Stimulated activated CD8-positive, alpha-beta memory T cell treated with anti-CD3 and anti-CD28 coated beads, Interleukin-15, amount 100 ng/mL, for 48 hours (primary cell): ENCODE results near the gene DSG3.

Experiments used
- DNase-seq, 2 donors: peaks; one replicate each; pipeline ENCODE4 v3.0.0-alpha.2; 2020; ENCODE audit warnings: low read depth in 2 of 2

Gene DSG3

DNA sequence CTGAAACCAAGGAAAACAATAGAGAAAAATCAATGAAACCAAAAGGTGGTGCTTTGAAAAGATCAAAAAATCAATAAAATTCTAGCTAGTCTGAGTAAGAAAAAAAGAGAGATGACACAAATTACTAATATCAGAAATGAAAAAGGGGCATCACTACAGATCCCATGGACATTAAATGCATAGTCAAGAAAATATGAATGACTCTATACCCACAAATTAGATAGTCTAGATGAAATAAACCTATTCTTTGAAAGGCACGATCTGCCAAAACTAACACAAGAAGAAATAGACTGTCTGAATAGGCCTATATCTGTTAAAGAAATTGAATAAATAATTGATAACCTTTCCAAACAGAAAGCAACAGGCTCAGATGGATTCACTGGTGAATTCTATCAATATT lies 15.2 kb upstream of the DSG3 start:
- no peak for DNase-seq

DNA sequence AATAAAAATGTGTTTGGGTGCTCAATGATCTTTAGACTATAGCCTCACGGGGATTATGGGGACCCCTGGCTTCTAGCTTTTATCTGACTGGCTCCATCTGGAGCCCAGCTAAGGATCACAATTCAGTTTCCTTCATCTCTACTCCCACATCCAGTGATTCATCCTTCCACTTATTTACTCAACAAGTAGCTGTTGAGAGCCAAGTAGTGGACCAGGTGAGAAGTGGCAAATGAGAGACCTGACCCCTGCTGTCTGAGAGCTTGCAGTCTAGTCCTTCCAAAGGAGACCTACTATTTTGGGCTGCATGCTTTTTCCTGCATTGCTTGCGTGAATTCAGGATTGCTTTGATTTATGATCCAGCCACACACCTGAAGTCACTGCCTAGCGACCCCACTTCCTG lies 10.7 kb upstream of the DSG3 start:
- no peak for DNase-seq

DNA sequence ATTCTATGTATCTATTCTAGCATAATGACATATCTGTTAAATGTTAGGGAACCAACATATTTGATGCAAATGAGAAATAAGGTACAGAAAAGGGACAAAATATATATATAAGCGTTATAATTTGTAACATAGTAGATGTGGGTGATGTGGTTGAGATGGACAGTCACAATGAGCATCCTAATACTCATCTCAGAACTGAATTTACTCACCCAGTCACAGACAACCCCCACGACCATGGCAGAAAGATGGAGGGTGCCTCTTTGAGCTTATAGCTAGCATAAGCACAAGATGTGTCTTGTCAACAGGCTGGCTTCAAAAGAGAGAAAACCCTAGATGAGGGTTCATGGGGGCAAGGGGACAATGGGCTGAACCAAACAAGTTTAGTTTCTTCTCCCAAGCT lies 9.1 kb upstream of the DSG3 start:
- DNase-seq: no peak

DNA sequence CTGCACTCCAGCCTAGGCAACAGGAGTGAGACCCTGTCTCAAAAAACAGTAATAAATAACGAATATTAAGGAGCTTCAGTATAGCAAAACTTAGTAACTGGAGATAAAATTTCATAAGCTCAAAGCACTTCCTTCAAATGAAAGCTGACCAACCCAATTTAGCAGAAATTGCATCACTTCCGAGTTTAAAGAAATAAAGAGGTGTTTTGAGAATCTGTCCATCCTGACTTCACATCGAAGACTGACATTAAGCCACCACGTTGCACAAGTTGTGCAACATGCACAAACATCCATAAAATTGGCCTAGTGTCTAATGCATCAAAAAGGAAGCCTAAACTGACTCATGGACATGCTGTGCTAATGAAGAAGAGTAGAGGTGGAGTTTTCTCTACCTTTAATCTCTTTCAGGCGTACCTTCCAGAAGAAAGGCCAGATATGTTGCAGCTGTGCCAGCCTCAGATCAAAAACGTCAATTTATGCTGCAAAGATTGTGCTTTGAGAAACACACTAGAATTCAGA lies 7.7 kb upstream of the DSG3 start:
- DNase-seq: no peak

DNA sequence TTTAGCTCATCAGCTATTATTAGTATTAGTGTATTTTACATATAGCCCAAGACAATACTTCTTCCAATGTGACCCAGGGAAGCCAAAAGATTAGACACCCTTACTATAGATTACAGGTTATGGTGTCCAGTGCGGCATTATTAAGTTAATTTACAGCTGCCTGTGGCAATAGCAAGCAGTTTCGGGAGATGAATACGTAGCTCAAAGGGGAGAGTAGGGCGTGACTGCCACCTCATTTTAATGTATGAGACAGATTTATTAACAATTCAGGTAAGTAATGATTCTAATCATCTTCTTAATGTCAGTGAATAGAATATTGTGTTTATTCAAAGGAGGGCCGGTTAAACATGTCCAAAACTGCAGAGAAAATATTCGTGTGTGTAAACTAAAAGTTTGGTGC lies 6.8 kb upstream of the DSG3 start:
- DNase-seq: no peak

DNA sequence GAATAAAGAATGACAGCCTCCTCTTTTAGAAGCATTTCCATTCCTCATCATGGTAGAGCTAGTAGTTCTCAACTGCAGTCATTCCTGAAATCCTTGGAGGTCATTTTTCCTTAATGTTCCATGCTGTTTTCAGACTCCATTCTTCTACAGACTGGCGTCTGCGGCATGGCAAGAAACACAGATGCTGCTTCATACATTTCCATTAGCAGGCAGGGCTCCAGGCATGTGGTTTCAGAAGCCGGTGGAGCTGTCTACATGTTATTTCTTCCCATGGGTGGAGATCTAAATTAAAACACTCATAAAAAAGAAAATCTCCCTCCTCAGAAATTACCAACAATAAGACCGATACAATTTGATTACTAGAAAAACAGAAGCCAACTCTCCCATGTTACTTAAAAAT lies 6.0 kb upstream of the DSG3 start:
- no peak for DNase-seq

DNA sequence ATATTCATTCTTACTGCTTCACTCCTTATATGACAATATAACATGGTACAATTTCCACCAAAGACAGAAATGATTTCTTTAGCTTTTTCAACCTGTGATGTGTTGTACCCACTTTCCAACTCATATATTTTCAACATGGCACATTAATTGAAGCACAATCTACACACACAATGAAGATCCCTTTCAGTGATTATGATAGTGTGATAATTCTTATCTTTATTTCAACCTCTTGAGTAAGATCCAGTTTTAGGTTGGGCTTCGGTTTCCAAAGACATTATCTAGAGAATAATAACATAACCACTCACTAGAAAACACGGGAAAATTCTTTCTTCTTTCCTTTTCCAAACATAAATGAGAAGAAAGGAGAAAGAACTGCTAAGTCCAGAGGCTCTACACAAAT lies 3.4 kb upstream of the DSG3 start:
- no peak for DNase-seq

DNA sequence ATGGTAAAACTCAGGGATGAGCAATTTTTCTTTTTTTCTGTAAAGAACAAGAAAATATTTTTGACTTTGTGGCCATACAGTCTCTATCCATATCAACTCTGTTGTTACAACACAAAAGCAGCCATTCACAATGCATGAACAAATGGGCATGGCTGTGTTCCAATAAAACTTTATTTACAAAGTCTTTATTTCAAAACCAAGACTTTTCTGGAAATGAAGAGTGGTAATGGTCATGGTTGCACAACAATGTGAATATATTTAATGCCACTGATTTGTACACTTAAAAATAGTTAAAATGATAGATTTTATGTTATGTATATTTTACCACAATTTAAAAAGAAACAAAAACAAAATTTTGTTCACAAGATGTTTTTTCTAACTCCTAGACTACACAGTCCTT lies 1.6 kb upstream of the DSG3 start:
- DNase-seq: no peak

DNA sequence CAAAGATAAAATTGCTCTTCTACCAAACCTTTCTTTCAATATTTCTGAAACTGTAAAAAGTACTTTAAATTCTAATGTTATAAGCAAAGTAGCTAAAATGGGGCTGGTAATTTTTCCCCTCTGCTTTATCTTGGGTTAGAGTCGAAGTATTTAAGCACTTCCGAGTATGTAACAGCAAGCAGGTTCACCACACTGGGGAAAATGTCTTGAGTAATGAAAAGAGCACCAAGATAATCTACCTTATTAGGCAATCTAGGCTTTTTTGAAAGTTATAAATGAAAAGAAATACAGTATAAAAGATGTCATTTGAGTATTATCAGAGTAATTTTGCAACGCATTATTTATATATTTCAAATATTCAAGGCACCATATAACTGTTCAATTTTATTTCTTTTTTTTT lies 687 bp upstream of the DSG3 start:
- DNase-seq: no peak

DNA sequence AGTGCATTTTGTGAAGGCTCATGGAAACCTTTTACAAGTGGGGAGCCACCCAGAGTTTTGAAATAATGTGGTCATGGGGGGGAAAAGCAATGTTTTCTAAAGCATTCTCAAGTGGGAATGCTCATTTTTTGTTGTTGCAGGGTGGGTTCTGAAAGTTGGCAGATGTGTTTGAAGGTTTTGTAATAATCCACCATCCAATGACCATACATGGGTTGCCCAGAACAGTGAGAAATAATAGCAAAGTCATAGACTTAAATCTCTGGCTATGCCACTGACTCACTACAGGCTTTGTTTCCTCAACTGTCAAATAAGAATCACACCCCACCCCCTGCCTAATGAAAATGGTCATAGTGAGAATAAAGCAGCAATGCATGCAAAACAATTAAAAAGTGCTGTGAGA lies 2.9 kb downstream of the DSG3 start:
- DNase-seq: no peak

DNA sequence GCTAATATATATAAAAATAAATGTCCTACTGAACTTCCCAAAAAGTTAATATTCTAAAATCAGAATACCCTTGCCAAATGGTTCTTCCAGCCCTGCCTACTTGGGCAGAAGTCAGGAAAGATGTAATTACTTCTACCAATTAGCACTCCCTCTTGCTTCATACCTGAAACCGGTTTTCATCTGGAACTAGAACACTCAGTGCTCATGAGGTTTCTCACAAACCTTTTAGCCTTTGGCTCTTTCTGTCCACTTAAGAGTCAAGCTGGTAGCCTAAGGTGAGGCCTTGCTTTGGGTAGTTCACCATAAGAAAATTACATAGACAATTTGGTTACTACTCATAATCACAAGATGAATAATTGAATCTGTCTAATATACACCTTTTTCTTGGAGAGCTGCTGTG lies 4.1 kb downstream of the DSG3 start:
- no peak for DNase-seq

DNA sequence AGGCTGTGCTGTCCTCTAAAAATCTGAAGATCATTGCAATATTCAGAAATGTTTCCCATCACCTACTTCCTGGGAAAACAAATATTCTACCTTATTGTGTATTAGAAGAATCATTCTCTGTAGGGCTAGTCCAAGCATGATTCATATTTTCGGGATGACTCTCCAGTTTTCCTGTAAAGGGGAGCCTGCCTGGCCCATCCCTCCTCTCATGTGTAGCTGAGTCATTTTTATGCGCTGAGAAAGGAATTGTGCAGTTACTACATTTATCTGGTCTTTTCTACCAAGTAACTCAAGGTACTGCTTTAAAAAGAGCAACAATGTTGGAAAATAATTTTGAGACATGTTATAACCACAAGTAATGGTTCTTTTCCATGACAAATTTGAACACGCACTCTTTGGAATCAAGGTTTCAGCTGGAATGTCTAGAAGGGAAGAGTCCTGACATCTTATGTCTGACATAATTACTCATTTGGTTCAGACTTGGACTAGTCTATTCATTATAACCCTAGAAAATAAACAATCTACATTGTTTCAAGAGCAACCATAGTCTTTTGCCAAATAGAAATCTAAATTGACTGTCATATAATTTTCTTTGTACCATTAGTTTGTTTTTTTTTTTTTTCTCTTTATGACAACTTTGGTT lies 6.6 kb downstream of the DSG3 start:
- DNase-seq: no peak

DNA sequence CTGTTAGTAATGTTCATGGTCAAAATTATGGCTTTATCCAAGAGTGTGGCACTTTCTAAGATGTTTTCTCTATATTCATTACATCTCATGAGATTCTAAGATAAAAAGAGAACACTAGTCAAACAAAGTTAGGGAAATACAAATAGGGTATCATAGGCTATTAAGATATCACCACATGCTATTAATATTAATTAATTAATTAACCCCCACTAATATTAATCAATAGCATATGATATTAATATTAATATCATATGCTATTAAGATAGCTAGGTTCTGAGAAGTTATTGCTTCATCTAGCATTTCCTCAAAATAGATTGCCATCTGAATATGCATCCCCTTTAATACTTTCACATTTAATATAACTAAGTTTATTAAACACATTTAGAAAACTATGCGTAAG lies 22.1 kb downstream of the DSG3 start:
- DNase-seq: no peak

DNA sequence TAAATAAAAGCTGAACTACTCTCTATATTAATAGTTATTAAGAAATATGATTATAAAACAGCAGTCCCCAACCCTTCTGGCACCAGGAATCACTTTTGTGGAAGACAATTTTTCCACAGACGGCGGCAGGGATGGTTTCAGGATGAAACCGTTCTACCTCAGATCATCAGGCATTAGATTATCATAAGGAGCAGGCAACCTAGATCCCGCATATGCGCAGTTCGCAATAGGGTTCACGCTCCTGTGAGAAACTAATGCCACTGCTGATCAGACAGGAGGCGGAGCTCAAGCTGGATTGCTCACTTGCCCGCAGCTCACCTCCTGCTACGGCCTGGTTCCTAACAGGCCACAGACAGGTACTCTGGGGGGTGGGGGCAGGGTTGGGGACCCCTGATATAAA lies 31.1 kb downstream of the DSG3 start:
- DNase-seq: no peak

DNA sequence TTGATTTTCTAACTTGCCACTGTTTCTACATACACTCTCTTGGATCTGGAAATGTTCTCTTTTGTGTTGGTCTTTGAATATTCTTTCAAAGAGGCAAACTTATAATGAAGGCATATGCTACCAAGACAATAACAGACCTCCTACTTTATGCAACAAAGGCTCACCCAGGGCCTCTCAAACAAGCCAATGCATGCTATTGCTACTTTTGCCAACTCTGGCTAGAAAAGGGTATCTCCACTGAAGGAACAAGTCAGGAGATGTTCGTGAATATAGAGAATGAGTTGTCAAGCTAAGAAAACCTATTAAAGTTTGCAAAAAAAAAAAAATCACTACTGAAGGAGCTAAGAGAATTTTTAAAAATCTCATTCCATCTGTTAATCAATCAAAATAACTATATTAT lies 34.5 kb downstream of the DSG3 start:
- no peak for DNase-seq

DNA sequence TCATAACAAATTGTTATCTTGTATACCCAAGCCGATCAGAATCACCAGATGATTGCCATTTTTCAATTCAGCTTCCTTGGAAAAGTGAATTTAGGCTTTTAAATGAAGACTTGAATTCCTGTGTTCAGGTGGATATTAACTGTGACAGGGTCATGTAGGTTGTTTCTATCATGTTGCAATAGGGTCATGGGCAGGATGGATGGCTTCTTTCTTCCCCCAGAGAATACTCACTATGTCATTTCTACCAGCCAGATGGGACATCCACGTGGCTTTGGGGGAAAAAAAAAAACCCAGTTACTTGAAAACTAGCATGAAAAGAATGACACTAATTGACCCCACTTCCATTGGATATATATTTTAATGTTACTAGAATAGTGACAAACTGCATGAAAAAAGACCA lies 35.9 kb downstream of the DSG3 start:
- DNase-seq: no peak

DNA sequence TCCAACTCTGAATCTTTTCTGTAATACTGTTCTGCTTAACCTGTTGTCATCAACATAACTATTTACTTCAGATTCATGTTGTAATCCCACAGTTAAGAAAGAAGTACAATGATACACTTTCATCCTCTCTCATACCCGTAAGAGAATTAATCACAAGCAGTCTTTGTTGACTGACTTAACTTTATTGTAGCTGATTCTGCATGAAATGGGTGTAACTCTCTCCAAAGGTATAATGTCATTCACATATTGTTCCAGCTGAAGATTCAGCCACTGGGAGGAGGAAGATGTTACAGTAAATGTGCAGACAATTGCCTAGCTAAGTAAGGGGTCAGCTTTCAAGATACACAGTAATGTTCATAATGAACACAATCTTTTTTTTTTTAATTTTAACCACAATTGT lies 36.9 kb downstream of the DSG3 start:
- no peak for DNase-seq

DNA sequence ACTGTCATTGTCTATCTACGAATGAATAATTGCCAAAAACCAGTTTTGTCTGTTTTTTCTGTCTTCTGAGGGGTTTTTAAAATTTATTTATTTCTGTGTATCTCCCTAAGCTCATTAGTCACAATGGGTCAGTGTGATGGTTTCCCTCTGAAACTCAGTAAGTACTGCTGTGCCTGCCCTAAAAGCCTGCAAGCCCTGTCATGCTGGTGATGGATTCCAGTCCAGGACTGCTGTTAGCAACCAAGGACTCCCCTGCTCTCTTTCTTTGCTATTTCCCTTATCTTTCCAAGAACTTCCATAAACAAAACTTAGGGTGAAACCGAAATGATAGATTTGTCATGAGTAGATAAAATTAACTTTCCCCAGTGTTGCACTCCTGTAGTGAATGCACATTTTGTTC lies 38.6 kb downstream of the DSG3 start:
- no peak for DNase-seq

DNA sequence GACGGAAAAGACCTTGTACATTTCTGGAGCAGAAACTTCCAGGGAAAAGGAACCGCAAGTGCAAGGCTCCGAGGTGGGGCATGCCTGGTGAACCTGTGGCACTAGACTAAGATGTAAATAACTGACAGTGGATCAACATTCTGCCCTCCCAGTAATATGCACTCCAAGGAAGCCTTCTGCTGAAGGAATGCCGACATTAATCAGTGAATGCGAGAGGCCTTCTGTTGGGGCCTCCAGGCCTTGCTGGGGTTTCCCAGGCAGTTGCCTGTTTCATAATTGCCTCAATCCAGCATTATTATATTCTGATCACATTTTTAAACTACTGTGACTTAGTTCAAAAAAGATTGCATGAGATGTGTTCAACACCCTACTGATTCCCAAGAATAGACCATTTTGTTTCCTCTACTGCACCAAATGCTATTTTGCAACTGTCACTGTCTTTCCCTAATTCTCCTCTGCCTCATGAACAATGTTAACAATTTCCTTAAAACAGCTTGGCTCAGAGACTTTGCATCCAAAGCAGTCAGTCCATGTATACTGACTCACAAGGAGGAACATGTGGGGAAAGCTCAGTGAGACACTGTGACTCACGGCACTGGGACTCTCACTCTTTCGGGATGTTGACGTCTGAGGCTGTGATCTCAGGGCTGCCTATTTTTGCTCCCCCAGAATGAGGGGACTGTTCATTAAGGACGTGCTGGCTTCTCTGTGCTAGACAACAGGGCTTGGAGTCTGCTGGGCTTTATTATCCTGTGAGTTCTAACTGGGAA lies 39.9 kb downstream of the DSG3 start:
- no peak for DNase-seq

DNA sequence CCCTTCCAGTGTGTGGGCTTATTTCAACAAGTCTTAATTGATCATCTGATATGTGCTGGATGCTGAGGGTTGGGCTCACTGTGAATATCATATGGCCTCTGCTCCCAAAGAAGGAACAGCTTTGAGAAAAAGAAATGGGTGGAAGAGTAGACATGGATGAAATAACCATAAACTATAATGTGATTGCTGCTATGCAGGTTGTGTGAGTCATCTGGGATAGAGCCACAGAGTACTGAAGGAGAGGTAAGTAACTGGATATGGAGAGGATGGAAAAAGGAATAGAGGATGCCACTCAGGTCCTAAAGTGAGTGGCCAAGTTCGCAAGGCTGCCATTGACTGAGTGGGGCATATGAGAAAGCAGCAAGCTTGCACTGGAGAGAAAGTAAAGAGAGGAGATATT lies 41.8 kb downstream of the DSG3 start:
- no peak for DNase-seq

DNA sequence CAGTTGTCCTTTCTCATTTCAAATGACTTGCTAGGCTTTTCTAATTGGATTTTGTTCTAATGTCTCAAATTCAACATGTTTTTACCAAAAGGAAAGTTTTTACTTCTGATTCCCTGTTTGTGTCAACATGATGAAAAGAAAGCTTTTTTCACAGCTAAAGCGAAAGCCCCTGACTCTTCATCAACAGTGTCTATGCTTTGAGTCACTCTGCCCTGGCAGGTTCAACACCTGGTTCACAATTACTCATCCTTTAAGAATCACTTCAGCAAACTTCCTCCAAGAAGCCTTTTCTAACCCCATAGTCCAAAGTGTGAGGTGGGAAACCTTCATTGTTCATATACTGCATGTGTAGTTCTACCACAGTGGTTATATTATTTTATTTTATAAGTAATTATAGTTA lies 42.8 kb downstream of the DSG3 start:
- DNase-seq: no peak

DNA sequence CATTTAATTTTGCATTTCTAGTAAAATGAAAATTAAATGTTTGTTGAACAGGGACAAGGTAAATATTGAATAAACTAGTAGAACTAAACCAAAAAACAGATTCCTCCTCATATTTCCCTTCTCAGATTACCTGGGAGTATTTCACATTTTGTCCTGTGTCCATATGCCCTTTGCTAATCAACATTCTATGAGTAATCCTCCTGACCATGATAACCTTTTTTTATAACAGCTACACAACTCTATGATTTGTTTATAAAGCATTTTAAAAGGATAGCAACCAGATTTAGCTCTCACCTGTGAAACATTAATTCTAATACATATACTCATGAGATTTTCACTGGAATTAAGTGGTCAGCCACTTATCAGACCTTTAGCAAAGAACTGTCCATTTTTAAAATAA lies 43.3 kb downstream of the DSG3 start:
- DNase-seq: no peak

DNA sequence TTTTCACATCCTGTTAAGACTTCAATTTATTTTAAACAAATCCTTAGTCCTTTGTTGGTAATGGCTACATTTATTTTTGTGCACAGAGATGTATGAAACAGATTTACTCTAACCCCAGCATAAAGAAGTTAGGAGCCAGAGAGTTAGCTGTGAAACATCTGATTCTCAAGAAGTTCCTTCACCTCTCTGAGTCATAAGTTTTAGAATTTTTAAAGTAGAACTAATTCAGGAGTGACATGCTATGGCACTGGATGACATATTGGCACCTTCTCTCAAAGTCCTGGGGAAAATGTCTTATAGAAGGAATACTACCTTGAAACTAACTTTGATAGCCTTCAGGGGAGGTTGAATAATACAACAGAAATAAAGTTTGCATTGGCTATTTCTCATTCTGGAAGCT lies 44.0 kb downstream of the DSG3 start:
- DNase-seq: no peak

DNA sequence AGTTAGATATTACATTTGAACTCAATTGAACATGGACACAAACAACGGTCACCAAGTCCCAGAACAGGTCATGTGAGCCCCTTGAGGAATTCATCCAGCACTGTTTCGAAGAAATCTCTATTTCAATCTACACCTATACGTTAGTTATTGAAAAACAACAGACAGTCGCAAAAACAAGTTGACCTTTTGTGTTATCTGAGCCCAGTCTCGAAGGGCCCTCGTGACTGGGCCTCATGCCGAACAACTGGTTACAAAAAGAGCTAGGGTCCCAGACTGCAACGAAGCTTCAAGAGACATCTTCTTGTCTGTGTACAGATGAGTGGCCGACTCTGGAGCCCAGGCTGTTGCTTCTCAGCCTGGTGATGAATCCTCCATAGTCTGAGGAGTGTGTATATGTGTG lies 45.1 kb downstream of the DSG3 start:
- no peak for DNase-seq
